Measurements from ENCODE around the gene FHIT. TPM values are rescaled to one million over a fixed set of nuclear protein-coding genes. Genes with fewer than 3 reads are reported as not detected.

FHIT gene
- total RNA-seq, 1 experiment from 2014 or later = 3.6 TPM

DNA sequence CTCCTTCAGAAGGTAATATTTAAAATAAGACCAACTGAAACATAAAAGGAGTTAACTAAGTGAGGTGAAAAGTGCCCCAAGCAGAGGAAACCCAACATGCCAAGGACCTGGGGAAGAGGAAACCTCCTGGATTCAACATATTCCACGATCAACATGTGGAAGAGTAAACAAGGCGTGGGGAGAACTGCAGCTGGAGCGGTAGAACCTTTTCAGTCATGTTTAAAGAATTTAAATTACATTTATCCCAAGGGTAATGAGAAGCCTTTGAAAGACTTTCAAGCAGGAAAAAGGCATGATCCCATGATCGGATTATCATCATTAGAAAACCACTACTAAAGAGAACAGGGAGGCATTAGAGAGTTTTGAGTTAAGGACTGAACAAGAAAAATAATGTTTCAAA, 330.7 kb downstream of the FHIT start:
- no peaks in the 10 kb centered on the region for H3K36me3 ChIP-seq (ENCODE audit: low read depth, low read length)
- no peak overlapping the region for H3K27ac ChIP-seq (ENCODE audit: low read length)
- ATAC-seq (no peak), DNase-seq (no peak)
- no TSS peak for BruUV-seq (replicated peaks)
- CTCF ChIA-PET = no interaction called here
- H3K27me3 ChIP-seq (ENCODE audit: low read length) = no peaks in the 10 kb centered on the region
- H3K9me3 ChIP-seq (ENCODE audit: low read length) = no peaks in the 10 kb centered on the region
- TF ChIP-seq, protein P1, sequence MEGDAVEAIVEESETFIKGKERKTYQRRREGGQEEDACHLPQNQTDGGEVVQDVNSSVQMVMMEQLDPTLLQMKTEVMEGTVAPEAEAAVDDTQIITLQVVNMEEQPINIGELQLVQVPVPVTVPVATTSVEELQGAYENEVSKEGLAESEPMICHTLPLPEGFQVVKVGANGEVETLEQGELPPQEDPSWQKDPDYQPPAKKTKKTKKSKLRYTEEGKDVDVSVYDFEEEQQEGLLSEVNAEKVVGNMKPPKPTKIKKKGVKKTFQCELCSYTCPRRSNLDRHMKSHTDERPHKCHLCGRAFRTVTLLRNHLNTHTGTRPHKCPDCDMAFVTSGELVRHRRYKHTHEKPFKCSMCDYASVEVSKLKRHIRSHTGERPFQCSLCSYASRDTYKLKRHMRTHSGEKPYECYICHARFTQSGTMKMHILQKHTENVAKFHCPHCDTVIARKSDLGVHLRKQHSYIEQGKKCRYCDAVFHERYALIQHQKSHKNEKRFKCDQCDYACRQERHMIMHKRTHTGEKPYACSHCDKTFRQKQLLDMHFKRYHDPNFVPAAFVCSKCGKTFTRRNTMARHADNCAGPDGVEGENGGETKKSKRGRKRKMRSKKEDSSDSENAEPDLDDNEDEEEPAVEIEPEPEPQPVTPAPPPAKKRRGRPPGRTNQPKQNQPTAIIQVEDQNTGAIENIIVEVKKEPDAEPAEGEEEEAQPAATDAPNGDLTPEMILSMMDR (conservative IDR thresholded peaks at IDR 0.05; ENCODE audit: low read depth, low read length) = no peak
- intact Hi-C loops (cut with micrococcal nuclease) = no loop called here
- no peaks in the 10 kb centered on the region for H4K20me1 ChIP-seq (ENCODE audit: low read length)
- H3K79me2 ChIP-seq (ENCODE audit: low read length) = no peaks in the 10 kb centered on the region
- H2AFZ ChIP-seq (ENCODE audit: low read length) = no peak overlapping the region
- no peaks in the 10 kb centered on the region for H3F3A ChIP-seq (ENCODE audit: low read length, unreplicated experiment)
- POLR2A ChIA-PET (ENCODE audit: unreplicated experiment) = no interaction called here
- no peak overlapping the region for H3K4me3 ChIP-seq (ENCODE audit: low read length)
- H3K9me2 ChIP-seq (replicated peaks; ENCODE audit: low read length) = no peaks in the 10 kb centered on the region
- H3K4me1 ChIP-seq (ENCODE audit: insufficient read depth, low read length) = no peaks in the 10 kb centered on the region
- no peak overlapping the region for H3K9ac ChIP-seq (ENCODE audit: low read length)
- H3K4me2 ChIP-seq (ENCODE audit: low read length) = no peak overlapping the region

DNA sequence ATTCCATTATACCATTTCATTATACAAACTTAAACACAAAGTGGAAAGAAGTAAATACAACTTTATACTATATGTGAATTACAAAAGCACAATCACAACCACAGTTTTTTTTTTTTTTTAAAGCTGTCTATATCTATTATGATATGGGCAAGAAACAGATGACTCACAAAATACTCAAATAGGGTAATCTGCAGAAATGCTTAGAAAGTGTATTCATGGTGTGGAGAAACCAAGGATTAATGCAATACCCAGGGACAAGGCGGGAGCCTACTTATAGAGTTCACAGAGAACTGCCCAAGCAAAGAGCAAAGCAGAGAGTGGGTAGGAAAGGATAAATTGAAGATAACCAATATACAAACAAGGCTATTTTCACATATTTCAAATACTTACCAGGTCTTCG, 332.0 kb downstream of the FHIT start:
- no peak for ATAC-seq
- no peak for DNase-seq
- H3K4me1 ChIP-seq (ENCODE audit: insufficient read depth, low read length) = no peaks in the 10 kb centered on the region
- ChIA-PET CTCF (no interaction called here), POLR2A (ENCODE audit: unreplicated experiment) (no interaction called here)
- no peaks in the 10 kb centered on the region for H3K9me2 ChIP-seq (replicated peaks; ENCODE audit: low read length)
- H3K36me3 ChIP-seq (ENCODE audit: low read depth, low read length) = no peaks in the 10 kb centered on the region
- H3K27ac ChIP-seq (ENCODE audit: low read length) = no peak overlapping the region
- no peak overlapping the region for H3K9ac ChIP-seq (ENCODE audit: low read length)
- no peaks in the 10 kb centered on the region for H3K27me3 ChIP-seq (ENCODE audit: low read length)
- TF ChIP-seq, protein P1 (conservative IDR thresholded peaks at IDR 0.05; ENCODE audit: low read depth, low read length) = no peak
- TF ChIP-seq EZH2phosphoT487 (IDR thresholded peaks at IDR 0.05; ENCODE audit: borderline replicate concordance, low read length) (no peak), EZH2 (IDR thresholded peaks at IDR 0.05; ENCODE audit: low read length, unreplicated experiment) (no peak)
- no TSS peak for BruUV-seq (replicated peaks)
- no peaks in the 10 kb centered on the region for H3K79me2 ChIP-seq (ENCODE audit: low read length)
- H3K4me2 ChIP-seq (ENCODE audit: low read length) = no peak overlapping the region
- no peaks in the 10 kb centered on the region for H4K20me1 ChIP-seq (ENCODE audit: low read length)
- H3F3A ChIP-seq (ENCODE audit: low read length, unreplicated experiment) = no peaks in the 10 kb centered on the region
- H3K4me3 ChIP-seq (ENCODE audit: low read length) = no peak overlapping the region
- no peak overlapping the region for H2AFZ ChIP-seq (ENCODE audit: low read length)
- H3K9me3 ChIP-seq (ENCODE audit: low read length) = no peaks in the 10 kb centered on the region
- intact Hi-C loops (cut with micrococcal nuclease) = no loop called here

- CTCF ChIA-PET = no interaction called here
- Histone ChIP-seq H3K79me2 (ENCODE audit: low read length) (no peaks in the 10 kb centered on the region), H3K36me3 (ENCODE audit: low read depth, low read length) (no peaks in the 10 kb centered on the region), H3K27me3 (ENCODE audit: low read length) (no peaks in the 10 kb centered on the region), H3K4me1 (ENCODE audit: insufficient read depth, low read length) (peaks cover 12% of the 10 kb centered on the region), H3F3A (ENCODE audit: low read length, unreplicated experiment) (no peaks in the 10 kb centered on the region), H3K9ac (ENCODE audit: low read length) (no peak overlapping the region), H4K20me1 (ENCODE audit: low read length) (no peaks in the 10 kb centered on the region), H3K4me2 (ENCODE audit: low read length) (no peak overlapping the region), H2AFZ (ENCODE audit: low read length) (no peak overlapping the region), H3K27ac (ENCODE audit: low read length) (no peak overlapping the region), H3K9me2 (replicated peaks; ENCODE audit: low read length) (no peaks in the 10 kb centered on the region), H3K4me3 (ENCODE audit: low read length) (no peak overlapping the region), H3K9me3 (ENCODE audit: low read length) (no peaks in the 10 kb centered on the region)
- no peak for DNase-seq
- intact Hi-C loops (cut with micrococcal nuclease) = no loop called here
- TF ChIP-seq, protein P1 (conservative IDR thresholded peaks at IDR 0.05; ENCODE audit: low read depth, low read length) = no peak
- TF ChIP-seq EZH2 (IDR thresholded peaks at IDR 0.05; ENCODE audit: low read length, unreplicated experiment) (no peak), EZH2phosphoT487 (IDR thresholded peaks at IDR 0.05; ENCODE audit: borderline replicate concordance, low read length) (no peak)
- no peak for ATAC-seq
- BruUV-seq (replicated peaks) = no TSS peak
- POLR2A ChIA-PET (ENCODE audit: unreplicated experiment) = no interaction called here
Measured at GRCh38 chr3:60917141-60917540, 334.1 kb downstream of the FHIT start.

Measured in PC-3 (cell line).